Adrenal gland (tissue), 12 donors: Measurements from ENCODE around the gene EXOC4. TPM values are rescaled to one million over a fixed set of nuclear protein-coding genes. Genes with fewer than 3 reads are reported as not detected.
A peak's percentile ranks its signal among the peaks of the same experiment; 100 is the strongest.

ENCODE experiments used
- DNase-seq, 7 donors: peaks; one replicate each; pipeline ENCODE4 v3.0.0-alpha.2; 2019 to 2020
- H3K27ac ChIP-seq, 5 donors: fragments of 200-600 bp; sonication (generic) in 4 of 5; 1 replicate in 3 of 5; 2 replicates in 2 of 5; pipeline versions ENCODE4 v1.5.1 to v1.8.0; 2016 to 2020; ENCODE audit warnings: mild to moderate bottlenecking in 1 of 5
- H3K27me3 ChIP-seq: fragments of 200-600 bp; 2 replicates; pipeline ENCODE4 v1.8.0; 2021
- H3K36me3 ChIP-seq, 2 donors: fragments of 200-600 bp; replicated peaks in 1 of 2; 1 replicate in 1 of 2; 2 replicates in 1 of 2; pipeline versions ENCODE4 v1.5.1 to v1.8.0; 2018 to 2022
- H3K4me1 ChIP-seq, 2 donors: fragments of 200-600 bp; replicated peaks in 1 of 2; 1 replicate in 1 of 2; 2 replicates in 1 of 2; pipeline versions ENCODE4 v1.5.1 to v1.8.0; 2018 to 2021
- H3K4me3 ChIP-seq, 4 donors: fragments of 200-600 bp; sonication (generic) in 3 of 4; one replicate each; pipeline ENCODE4 v1.5.1; 2016 to 2018
- H3K9me3 ChIP-seq, 3 donors: fragments of 200-600 bp; sonication (generic) in 1 of 3; replicated peaks in 1 of 3; 1 replicate in 2 of 3; 2 replicates in 1 of 3; pipeline versions ENCODE4 v1.5.1 to v1.8.0; 2016 to 2021
- CTCF ChIP-seq, 6 experiments: fragments of 450-650 bp in 4 of 6; fragments of 200-600 bp in 2 of 6; sonication (generic) in 1 of 6; IDR thresholded peaks; 1 replicate in 5 of 6; 2 replicates in 1 of 6; pipeline versions ENCODE4 v1.5.1 to v1.8.0; 2016 to 2021; ENCODE audit warnings: antibody characterized with exemption in 6 of 6, mild to moderate bottlenecking in 2 of 6, moderate library complexity in 1 of 6
- POLR2A ChIP-seq, 2 donors: fragments of 450-650 bp; IDR thresholded peaks; one replicate each; pipeline ENCODE4 v1.6.1; 2017; ENCODE audit warnings: antibody characterized with exemption in 2 of 2, mild to moderate bottlenecking in 2 of 2, moderate library complexity in 1 of 2
- WGBS, 4 donors: extraction: QIAGEN DNeasy Blood & Tissue Kit in 2 of 4; methylation state at CpG; one replicate each; pipeline versions ENCODE4 v1.1.5 to v1.1.7; 2013 to 2017; 5-methylcytosine and 5-hydroxymethylcytosine counted together
- intact Hi-C, 2 donors: fragments of 100-400 bp; cut with DNase I; formaldehyde crosslinking; loops; one replicate each; pipeline versions ENCODE4 v1.14.1 to v1.15.0; 2022 to 2023
- polyA plus RNA-seq, 3 donors: library from polyadenylated mRNA; stranded (reverse); fragments of 200-250 nt in 2 of 3; fragments of 350-450 nt in 1 of 3; fragmentation: Illumina TruSeq in 1 of 3; extraction: RNeasy Lipid Tissue Mini Kit (QIAGEN cat#74804) in 1 of 3; gene quantifications; one replicate each; pipeline ENCODE4 v1.2.3, GENCODE V29; 2013 to 2014
- total RNA-seq, 9 donors: library from RNA; depleted of rRNA in 4 of 9; stranded (reverse); fragments of >200 nt in 4 of 9; fragments of 120-200 nt in 1 of 9; fragmentation: NEBNext Ultra II Directional in 1 of 9; extraction: Animal tissue kit (Norgen Biotek cat#: 25700) in 1 of 9; gene quantifications; one replicate each; pipeline versions ENCODE4 v1.1.0 to v1.2.4, GENCODE V29; 2013 to 2023
- donor health status: healthy with polysubstance abuse.
- donor health status: Bipolar disorder and iron deficiency.
- donor health status: DM: yes; HTN: yes; CAD: no.
- donor health status: DM: no; HTN: no; CAD: no.
- donor health status: DM: no; HTN: no; CAD: no.
- donor health status: DM: yes; HTN: yes; CAD: no.

EXOC4 gene
- total and polyA plus RNA-seq, 12 donors, result 12.5 to 93.8 (median 67.4) TPM

GRCh38 chr7:133741703-133742102 lies 488.8 kb downstream of the EXOC4 start:
- no peak for DNase-seq
- no peaks in the 10 kb centered on the region for H3K9me3 ChIP-seq
- H3K4me3 ChIP-seq, result no peak overlapping the region
- no peaks in the 10 kb centered on the region for H3K36me3 ChIP-seq
- intact Hi-C loops, result no loop called here
- WGBS, 4 donors, result 96 to 98% (median 98%) methylated on average over 3 of the region's 3 CpGs
- TF ChIP-seq POLR2A (IDR thresholded peaks at IDR 0.05) (no peak), CTCF (IDR thresholded peaks at IDR 0.05) (no peak)
- H3K27ac ChIP-seq, result no peak overlapping the region
- no peaks in the 10 kb centered on the region for H3K4me1 ChIP-seq
- H3K27me3 ChIP-seq, result no peaks in the 10 kb centered on the region

GRCh38 chr7:133742709-133743538 lies 490.0 kb downstream of the EXOC4 start:
- 67 to 79% (median 74%) methylated on average over 6 of the region's 6 CpGs for WGBS, 4 donors
- intact Hi-C loops, result no loop called here
- TF ChIP-seq CTCF (IDR thresholded peaks at IDR 0.05) (peak; percentile 3 to 48 (median 32)), POLR2A (IDR thresholded peaks at IDR 0.05) (no peak)

GRCh38 chr7:133744451-133744850 lies 491.6 kb downstream of the EXOC4 start:
- Histone ChIP-seq H3K9me3 (no peaks in the 10 kb centered on the region), H3K36me3 (no peaks in the 10 kb centered on the region), H3K27me3 (no peaks in the 10 kb centered on the region), H3K4me1 (no peaks in the 10 kb centered on the region), H3K4me3 (no peak overlapping the region), H3K27ac (no peak overlapping the region)
- no peak for DNase-seq
- no peak for TF ChIP-seq POLR2A (IDR thresholded peaks at IDR 0.05)
- no peak for TF ChIP-seq CTCF (IDR thresholded peaks at IDR 0.05)
- intact Hi-C loops, result no loop called here
- 91 to 97% (median 94%) methylated on average over 3 of the region's 3 CpGs for WGBS, 4 donors

More at GRCh38 chr7:133742709-133743538, 490.0 kb downstream of the EXOC4 start:
- Histone ChIP-seq H3K4me3 (no peak overlapping the region), H3K4me1 (no peaks in the 10 kb centered on the region), H3K27me3 (no peaks in the 10 kb centered on the region), H3K27ac (no peak overlapping the region), H3K36me3 (no peaks in the 10 kb centered on the region), H3K9me3 (no peaks in the 10 kb centered on the region)
- peak in 2 of 7 donors; percentile 6 to 10 for DNase-seq

GRCh38 chr7:133746305-133746704 lies 493.4 kb downstream of the EXOC4 start:
- WGBS, 4 donors, result 55 to 73% (median 65%) methylated on average over 3 of the region's 3 CpGs
- DNase-seq, result no peak
- H3K36me3 ChIP-seq, result no peaks in the 10 kb centered on the region
- no peaks in the 10 kb centered on the region for H3K9me3 ChIP-seq
- no peaks in the 10 kb centered on the region for H3K27me3 ChIP-seq
- intact Hi-C loops, result no loop called here
- H3K4me3 ChIP-seq, result no peak overlapping the region
- no peak overlapping the region for H3K27ac ChIP-seq
- no peaks in the 10 kb centered on the region for H3K4me1 ChIP-seq
- TF ChIP-seq CTCF (IDR thresholded peaks at IDR 0.05), result no peak
- no peak for TF ChIP-seq POLR2A (IDR thresholded peaks at IDR 0.05)
